Naive thymus-derived CD4-positive, alpha-beta T cell (primary cell): Measurements from ENCODE around the gene RPL11. TPM values are rescaled to one million over a fixed set of nuclear protein-coding genes. Genes with fewer than 3 reads are reported as not detected.

Source experiments
- ATAC-seq: fragments of 150-1000 bp; cut with Tn5 transposase; 2 replicates; pipeline ENCODE4 v1.10.0; 2021; ENCODE audit warnings: mild to moderate bottlenecking, moderate library complexity
- CTCF ChIA-PET: fragments of 350-600 bp; sonication (Branson Sonifier 250); formaldehyde crosslinking; loops from one replicate; lab custom pipeline; 2021; ENCODE audit warnings: antibody characterized with exemption; lab: Charles Lee
- POLR2A ChIA-PET: fragments of 350-600 bp; sonication (Branson Sonifier 250); formaldehyde crosslinking; loops from one replicate; lab custom pipeline; 2021; ENCODE audit warnings: antibody characterized with exemption, inconsistent platforms; lab: Charles Lee
- DNase-seq, 9 donors: peaks; one replicate each; pipeline versions ENCODE4 v3.0.0 to v3.0.0-alpha.2; 2020 to 2022; ENCODE audit warnings: mixed read lengths in 1 of 9
- H3K27ac ChIP-seq: one replicate; pipeline ENCODE4 v1.7.0; 2013; ENCODE audit warnings: mild to moderate bottlenecking, low read depth, low read length, moderate library complexity
- H3K27me3 ChIP-seq, 2 donors: one replicate each; pipeline ENCODE4 v1.7.0; 2013; ENCODE audit warnings: low read length in 2 of 2, mild to moderate bottlenecking in 2 of 2, moderate library complexity in 2 of 2; ENCODE audit not compliant: control insufficient read depth in 2 of 2, insufficient read depth in 2 of 2
- H3K36me3 ChIP-seq, 3 experiments: 1 replicate in 2 of 3; 2 replicates in 1 of 3; pipeline ENCODE4 v1.7.0; 2013; ENCODE audit warnings: low read length in 3 of 3, mild to moderate bottlenecking in 3 of 3, moderate library complexity in 1 of 3; ENCODE audit not compliant: insufficient read depth in 3 of 3, control insufficient read depth in 2 of 3
- H3K4me1 ChIP-seq, 2 donors: one replicate each; pipeline ENCODE4 v1.7.0; 2013; ENCODE audit warnings: low read length in 2 of 2, mild to moderate bottlenecking in 2 of 2, moderate library complexity in 1 of 2; ENCODE audit not compliant: control insufficient read depth in 2 of 2, insufficient read depth in 2 of 2
- H3K4me3 ChIP-seq: 2 replicates; pipeline ENCODE4 v1.7.0; 2013; ENCODE audit warnings: mild to moderate bottlenecking, low read length
- H3K9me3 ChIP-seq, 3 experiments: 1 replicate in 2 of 3; 2 replicates in 1 of 3; pipeline ENCODE4 v1.7.0; 2013; ENCODE audit warnings: low read length in 3 of 3; ENCODE audit not compliant: control insufficient read depth in 2 of 3
- H3K27ac Mint-ChIP-seq, 9 donors: one replicate each; pipeline ENCODE4 v1.8.0; 2020 to 2022; ENCODE audit warnings: mixed read lengths in 9 of 9, mild to moderate bottlenecking in 8 of 9, moderate library complexity in 5 of 9, inconsistent platforms in 2 of 9
- H3K27me3 Mint-ChIP-seq, 5 donors: one replicate each; pipeline ENCODE4 v1.8.0; 2021 to 2022; ENCODE audit warnings: mixed read lengths in 5 of 5, mild to moderate bottlenecking in 1 of 5
- H3K36me3 Mint-ChIP-seq, 5 donors: one replicate each; pipeline ENCODE4 v1.8.0; 2020 to 2022; ENCODE audit warnings: mixed read lengths in 5 of 5, mild to moderate bottlenecking in 3 of 5, inconsistent platforms in 1 of 5
- H3K4me1 Mint-ChIP-seq, 7 donors: one replicate each; pipeline ENCODE4 v1.8.0; 2020 to 2022; ENCODE audit warnings: mixed read lengths in 7 of 7, mild to moderate bottlenecking in 3 of 7, inconsistent platforms in 1 of 7
- H3K4me3 Mint-ChIP-seq, 10 donors: one replicate each; pipeline ENCODE4 v1.8.0; 2020 to 2022; ENCODE audit warnings: mild to moderate bottlenecking in 10 of 10, mixed read lengths in 10 of 10, moderate library complexity in 6 of 10, inconsistent platforms in 2 of 10
- H3K9me3 Mint-ChIP-seq, 11 donors: one replicate each; pipeline ENCODE4 v1.8.0; 2020 to 2022; ENCODE audit warnings: mixed read lengths in 11 of 11, mild to moderate bottlenecking in 4 of 11, inconsistent platforms in 1 of 11, moderate library complexity in 1 of 11
- intact Hi-C, 2 donors: fragments of 100-400 bp; cut with micrococcal nuclease; formaldehyde crosslinking; loops; one replicate each; pipeline ENCODE4 v1.15.1; 2023
- polyA plus RNA-seq, 2 donors: library from polyadenylated mRNA; unstranded; fragments of 300-500 nt; fragmentation: Illumina TruSeq; gene quantifications; one replicate each; pipeline ENCODE4 v1.2.3, GENCODE V29; 2021
- total RNA-seq, 6 experiments: library from RNA in 5 of 6; stranded (reverse) in 5 of 6; gene quantifications; 1 replicate in 5 of 6; 2 replicates in 1 of 6; pipeline ENCODE4 v1.2.3 and lab custom pipeline; 2021 to 2026

The RPL11 gene
- total and polyA plus RNA-seq, 7 experiments from 2014 or later = 1,206 to 2,420 (median 2,009) TPM

DNA sequence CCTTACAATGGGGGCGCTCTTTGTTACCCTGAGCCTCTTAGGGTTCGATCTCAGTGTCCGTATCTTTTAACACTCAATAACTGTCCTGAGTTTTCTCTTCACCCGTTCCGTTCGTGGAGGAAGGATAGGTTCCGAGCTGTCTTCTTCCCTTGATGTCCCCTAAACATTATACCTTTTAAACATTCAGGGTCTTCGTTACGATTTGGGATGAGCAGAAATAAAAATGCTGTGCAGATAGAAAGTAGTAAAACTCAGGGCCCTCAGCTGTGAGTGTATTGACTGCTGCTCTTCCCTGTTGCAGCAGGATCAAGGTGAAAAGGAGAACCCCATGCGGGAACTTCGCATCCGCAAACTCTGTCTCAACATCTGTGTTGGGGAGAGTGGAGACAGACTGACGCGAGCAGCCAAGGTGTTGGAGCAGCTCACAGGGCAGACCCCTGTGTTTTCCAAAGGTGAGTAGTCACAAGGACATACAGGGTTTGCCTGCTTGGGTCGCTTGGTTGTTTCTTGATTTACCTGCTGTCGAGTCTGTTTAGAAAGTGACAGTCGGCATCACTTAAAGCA lies 784 bp downstream of the RPL11 start:
- H3K27me3 Mint-ChIP-seq = no peaks in the 10 kb centered on the region
- Histone ChIP-seq H3K27ac (peak overlapping the region; percentile 88), H3K9me3 (no peaks in the 10 kb centered on the region), H3K4me1 (peaks cover 19 to 20% of the 10 kb centered on the region in 2 donors), H3K36me3 (peaks cover 10 to 49% (median 11%) of the 10 kb centered on the region in 3 experiments), H3K4me3 (peak overlapping the region; percentile 82), H3K27me3 (no peaks in the 10 kb centered on the region)
- ATAC-seq (no peak), DNase-seq (peak in 1 of 9 donors; percentile 7)
- peaks cover 0 to 3% (median 0%) of the 10 kb centered on the region in 11 donors for H3K9me3 Mint-ChIP-seq
- H3K36me3 Mint-ChIP-seq = peaks cover 6 to 50% (median 30%) of the 10 kb centered on the region in 5 donors
- intact Hi-C loops = loop anchor here (5.0 to 10.0 kb wide), 2 partner anchors 290 to 952 kb away; partner anchors contain the start of genes SRRM1 (in 1 of the 2) and SRSF10 (in 1 of the 2)
- POLR2A ChIA-PET = interaction anchor here (0.5 to 2.0 kb wide), 9 partner anchors 12 to 737 kb away, joined by 3 to 30 read pairs (median 4); partner anchors contain the start of genes ELOA, HMGCL and PITHD1
- H3K4me3 Mint-ChIP-seq = peak overlapping the region; percentile 87 to 96 (median 94)
- peak overlapping the region; percentile 87 to 97 (median 93) for H3K27ac Mint-ChIP-seq
- CTCF ChIA-PET = interaction anchor here (0.5 to 1.4 kb wide), 4 partner anchors 8 to 1667 kb away, joined by 3 to 5 read pairs (median 3); no protein-coding TSS in a partner anchor
- H3K4me1 Mint-ChIP-seq = peaks cover 33 to 53% (median 49%) of the 10 kb centered on the region in 7 donors

DNA sequence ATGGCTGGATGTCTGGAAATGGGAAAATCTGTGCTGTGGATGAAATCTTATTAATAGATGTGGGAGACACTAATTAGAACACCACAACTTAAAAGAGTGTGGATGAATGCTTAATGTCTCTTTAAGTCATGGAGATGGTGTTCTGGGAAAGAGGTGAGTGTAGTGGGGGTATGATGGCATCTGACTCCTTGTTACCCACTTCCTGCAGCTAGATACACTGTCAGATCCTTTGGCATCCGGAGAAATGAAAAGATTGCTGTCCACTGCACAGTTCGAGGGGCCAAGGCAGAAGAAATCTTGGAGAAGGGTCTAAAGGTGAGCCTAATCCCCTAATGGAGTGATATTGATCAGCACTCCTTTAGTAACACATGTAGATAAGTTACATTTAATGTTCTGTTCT lies 2.0 kb downstream of the RPL11 start:
- peak overlapping the region; percentile 88 for H3K27ac ChIP-seq
- H3K4me3 Mint-ChIP-seq = peak overlapping the region; percentile 87 to 96 (median 94)
- peaks cover 6 to 62% (median 30%) of the 10 kb centered on the region in 5 donors for H3K36me3 Mint-ChIP-seq
- H3K4me3 ChIP-seq = no peak overlapping the region
- peak overlapping the region; percentile 18 to 97 (median 93) for H3K27ac Mint-ChIP-seq
- no peaks in the 10 kb centered on the region for H3K9me3 Mint-ChIP-seq
- ChIA-PET CTCF (interaction anchor here (0.7 kb wide), 2 partner anchors 29 to 761 kb away, joined by 3 read pairs; no protein-coding TSS in a partner anchor), POLR2A (no interaction called here)
- ATAC-seq (no peak), DNase-seq (no peak)
- H3K4me1 ChIP-seq = peaks cover 19 to 20% of the 10 kb centered on the region in 2 donors
- no peaks in the 10 kb centered on the region for H3K27me3 Mint-ChIP-seq
- H3K9me3 ChIP-seq = no peaks in the 10 kb centered on the region
- H3K36me3 ChIP-seq = peaks cover 11 to 60% (median 20%) of the 10 kb centered on the region in 3 experiments
- H3K27me3 ChIP-seq = no peaks in the 10 kb centered on the region
- H3K4me1 Mint-ChIP-seq = peaks cover 35 to 65% (median 57%) of the 10 kb centered on the region in 7 donors
- intact Hi-C loops = loop anchor here (5.0 to 10.0 kb wide), 2 partner anchors 289 to 951 kb away; partner anchors contain the start of genes SRRM1 (in 1 of the 2) and SRSF10 (in 1 of the 2)

DNA sequence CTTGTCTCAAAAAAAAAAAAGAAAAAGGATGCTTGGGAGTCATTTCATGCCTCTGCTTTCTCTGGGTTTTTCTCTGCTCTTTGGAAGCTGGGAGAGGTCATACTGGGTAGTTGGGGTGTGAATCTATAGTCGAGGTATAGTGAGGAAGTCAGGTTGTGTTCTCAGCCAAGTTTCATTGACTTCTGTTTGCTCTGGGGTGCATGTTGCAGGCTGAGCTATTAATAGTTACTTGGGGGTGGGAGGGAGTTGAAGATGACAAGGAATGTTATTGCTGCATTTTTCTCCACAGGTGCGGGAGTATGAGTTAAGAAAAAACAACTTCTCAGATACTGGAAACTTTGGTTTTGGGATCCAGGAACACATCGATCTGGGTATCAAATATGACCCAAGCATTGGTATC lies 2.8 kb downstream of the RPL11 start:
- Mint-ChIP-seq H3K36me3 (peaks cover 6 to 65% (median 34%) of the 10 kb centered on the region in 5 donors), H3K4me1 (peaks cover 35 to 70% (median 62%) of the 10 kb centered on the region in 7 donors), H3K27me3 (no peaks in the 10 kb centered on the region), H3K4me3 (peak overlapping the region; percentile 23 to 96 (median 76)), H3K9me3 (no peaks in the 10 kb centered on the region), H3K27ac (peak overlapping the region in 6 of 9 donors; percentile 9 to 96 (median 50))
- peak overlapping the region; percentile 88 for H3K27ac ChIP-seq
- H3K4me1 ChIP-seq = peaks cover 19 to 20% of the 10 kb centered on the region in 2 donors
- H3K9me3 ChIP-seq = no peaks in the 10 kb centered on the region
- no peaks in the 10 kb centered on the region for H3K27me3 ChIP-seq
- peaks cover 14 to 66% (median 25%) of the 10 kb centered on the region in 3 experiments for H3K36me3 ChIP-seq
- no peak overlapping the region for H3K4me3 ChIP-seq
- ChIA-PET POLR2A (interaction anchor here (0.7 to 0.8 kb wide), 2 partner anchors 106 to 212 kb away, joined by 3 to 6 read pairs; partner anchors contain the start of gene GALE), CTCF (interaction anchor here (0.7 kb wide), 1 partner anchor 30 kb away, joined by 3 read pairs; no protein-coding TSS in a partner anchor)
- intact Hi-C loops = loop anchor here (5.0 to 10.0 kb wide), 2 partner anchors 288 to 950 kb away; partner anchors contain the start of genes SRRM1 (in 1 of the 2) and SRSF10 (in 1 of the 2)
- DNase-seq = no peak
- no peak for ATAC-seq

DNA sequence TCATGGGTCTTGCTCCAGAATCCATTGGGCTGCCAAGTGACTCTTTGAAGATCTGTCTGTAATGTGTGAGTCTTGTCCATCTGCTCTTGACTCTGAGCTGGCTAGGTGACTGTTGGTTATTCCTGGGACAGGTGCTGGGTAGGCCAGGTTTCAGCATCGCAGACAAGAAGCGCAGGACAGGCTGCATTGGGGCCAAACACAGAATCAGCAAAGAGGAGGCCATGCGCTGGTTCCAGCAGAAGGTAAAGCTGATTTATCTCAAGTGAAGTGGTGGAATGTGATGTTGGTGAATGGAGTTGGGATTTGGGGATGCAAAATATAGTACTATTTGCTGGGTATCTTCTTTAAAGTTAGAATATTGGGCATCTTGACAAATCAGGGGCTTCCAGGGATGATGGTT lies 4.1 kb downstream of the RPL11 start:
- Histone ChIP-seq H3K27ac (peak overlapping the region; percentile 25), H3K4me3 (no peak overlapping the region), H3K27me3 (no peaks in the 10 kb centered on the region), H3K36me3 (peaks cover 19 to 79% (median 27%) of the 10 kb centered on the region in 3 experiments), H3K9me3 (no peaks in the 10 kb centered on the region), H3K4me1 (peaks cover 19 to 20% of the 10 kb centered on the region in 2 donors)
- peak overlapping the region in 4 of 9 donors; percentile 1 to 75 (median 58) for H3K27ac Mint-ChIP-seq
- H3K4me3 Mint-ChIP-seq = peak overlapping the region in 4 of 10 donors; percentile 4 to 53 (median 30)
- no peaks in the 10 kb centered on the region for H3K27me3 Mint-ChIP-seq
- ChIA-PET POLR2A (no interaction called here), CTCF (no interaction called here)
- peaks cover 35 to 75% (median 67%) of the 10 kb centered on the region in 7 donors for H3K4me1 Mint-ChIP-seq
- DNase-seq = no peak
- peaks cover 6 to 75% (median 43%) of the 10 kb centered on the region in 5 donors for H3K36me3 Mint-ChIP-seq
- intact Hi-C loops = loop anchor here in 1 of 2 donors (10.0 kb wide), 1 partner anchor 949 kb away; the partner anchor contains the start of gene SRRM1
- no peak for ATAC-seq
- H3K9me3 Mint-ChIP-seq = no peaks in the 10 kb centered on the region

DNA sequence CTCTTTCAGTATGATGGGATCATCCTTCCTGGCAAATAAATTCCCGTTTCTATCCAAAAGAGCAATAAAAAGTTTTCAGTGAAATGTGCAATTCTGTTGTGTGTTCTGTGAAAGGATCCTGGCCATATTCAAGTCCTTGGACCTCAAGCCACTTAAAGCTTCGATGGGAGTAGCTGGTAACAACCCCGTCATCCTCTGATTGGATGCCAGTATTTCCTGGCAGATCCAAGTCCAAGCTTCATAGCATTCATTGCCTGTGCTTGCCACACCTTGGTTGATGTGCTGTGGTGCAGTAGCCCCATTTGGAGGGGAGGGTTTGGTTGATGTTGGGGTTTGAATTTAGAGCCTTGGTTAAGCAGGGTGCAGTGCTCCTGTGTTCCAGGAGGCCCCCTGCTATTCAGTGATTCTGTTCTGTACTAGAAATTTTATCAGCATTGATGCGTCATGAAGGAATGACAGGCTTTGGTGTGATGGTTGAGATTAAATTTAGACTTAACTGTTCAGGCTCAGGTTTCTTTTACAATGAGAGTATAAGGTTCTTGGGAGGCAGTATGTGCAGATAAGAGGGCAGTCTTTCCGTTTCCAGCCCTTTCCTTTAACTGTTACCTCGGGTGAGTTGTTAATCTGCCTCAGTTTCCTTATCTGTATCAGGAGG lies 4.9 kb downstream of the RPL11 start:
- H3K4me3 Mint-ChIP-seq = peak overlapping the region in 2 of 10 donors; percentile 4
- H3K27ac ChIP-seq = no peak overlapping the region
- H3K9me3 ChIP-seq = no peaks in the 10 kb centered on the region
- H3K4me1 Mint-ChIP-seq = peaks cover 35 to 74% (median 65%) of the 10 kb centered on the region in 7 donors
- peaks cover 19 to 86% (median 27%) of the 10 kb centered on the region in 3 experiments for H3K36me3 ChIP-seq
- CTCF ChIA-PET = no interaction called here
- H3K9me3 Mint-ChIP-seq = no peaks in the 10 kb centered on the region
- no peaks in the 10 kb centered on the region for H3K27me3 Mint-ChIP-seq
- ATAC-seq (no peak), DNase-seq (no peak)
- intact Hi-C loops = loop anchor here in 1 of 2 donors (10.0 kb wide), 1 partner anchor 948 kb away; the partner anchor contains the start of gene SRRM1
- POLR2A ChIA-PET = no interaction called here
- H3K36me3 Mint-ChIP-seq = peaks cover 6 to 80% (median 44%) of the 10 kb centered on the region in 5 donors
- H3K4me1 ChIP-seq = peaks cover 19 to 20% of the 10 kb centered on the region in 2 donors
- H3K27ac Mint-ChIP-seq = peak overlapping the region in 1 of 9 donors; percentile 63
- H3K4me3 ChIP-seq = no peak overlapping the region
- no peaks in the 10 kb centered on the region for H3K27me3 ChIP-seq

DNA sequence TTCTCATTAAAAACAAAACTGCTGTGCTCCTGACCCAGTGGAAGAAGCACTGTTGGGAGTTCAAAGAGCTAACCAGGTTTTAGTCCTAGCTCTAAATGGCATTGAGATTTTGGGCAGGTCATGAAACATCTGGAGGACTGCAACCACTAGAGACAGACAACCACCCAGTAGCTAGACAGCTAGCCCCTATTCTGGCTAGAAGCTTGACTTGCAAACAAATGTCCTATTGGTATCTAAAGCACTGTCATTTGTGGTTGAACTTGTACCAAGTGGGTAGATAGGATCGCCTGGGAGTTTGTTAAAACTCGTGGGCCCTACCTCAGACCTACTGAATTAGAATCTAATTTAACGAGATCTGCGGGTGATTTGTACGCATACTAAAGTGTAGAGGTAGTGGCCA lies 6.9 kb downstream of the RPL11 start:
- Histone ChIP-seq H3K27me3 (no peaks in the 10 kb centered on the region), H3K4me3 (no peak overlapping the region), H3K27ac (no peak overlapping the region), H3K36me3 (peaks cover 20 to 86% (median 21%) of the 10 kb centered on the region in 3 experiments), H3K9me3 (no peaks in the 10 kb centered on the region), H3K4me1 (peaks cover 5% of the 10 kb centered on the region in 2 donors)
- Mint-ChIP-seq H3K27me3 (no peaks in the 10 kb centered on the region), H3K4me3 (no peak overlapping the region), H3K4me1 (peaks cover 27 to 57% (median 51%) of the 10 kb centered on the region in 7 donors), H3K27ac (peak overlapping the region in 2 of 9 donors; percentile 15 to 25), H3K36me3 (peaks cover 6 to 69% (median 35%) of the 10 kb centered on the region in 5 donors), H3K9me3 (no peaks in the 10 kb centered on the region)
- ChIA-PET POLR2A (interaction anchor here (1.1 kb wide), 1 partner anchor 45 kb away, joined by 3 read pairs; the partner anchor contains the start of gene ELOA), CTCF (interaction anchor here (1.1 kb wide), 1 partner anchor 14 kb away, joined by 5 read pairs; no protein-coding TSS in a partner anchor)
- ATAC-seq (no peak), DNase-seq (no peak)
- intact Hi-C loops = loop anchor here in 1 of 2 donors (10.0 kb wide), 1 partner anchor 946 kb away; the partner anchor contains the start of gene SRRM1
